Prostate gland (tissue), 2 donors: ENCODE results near the gene CNKSR2. TPM values are rescaled to one million over a fixed set of nuclear protein-coding genes. Genes with fewer than 3 reads are reported as not detected.

Experiments used
- DNase-seq: peaks from one replicate; pipeline ENCODE4 v3.0.0-alpha.2; 2019; ENCODE audit warnings: low spot score
- H3K27ac ChIP-seq, 2 donors: fragments of 200-600 bp; sonication (generic); 2 replicates each; pipeline ENCODE4 v1.5.1; 2017 to 2019
- H3K27me3 ChIP-seq: fragments of 200-600 bp; sonication (generic); replicated peaks from 2 replicates; pipeline ENCODE4 v1.5.1; 2019; ENCODE audit not compliant: insufficient read depth
- H3K36me3 ChIP-seq, 2 donors: fragments of 200-600 bp; sonication (generic); 1 replicate in 1 of 2; 2 replicates in 1 of 2; pipeline versions ENCODE4 v1.5.1 to v1.8.1; 2017 to 2019
- H3K4me1 ChIP-seq: fragments of 200-600 bp; sonication (generic); replicated peaks from 2 replicates; pipeline ENCODE4 v1.5.1; 2019
- H3K4me3 ChIP-seq, 2 donors: fragments of 200-600 bp; sonication (generic); 2 replicates each; pipeline ENCODE4 v1.5.1; 2017 to 2019
- H3K9me3 ChIP-seq: fragments of 200-600 bp; sonication (generic); 2 replicates; pipeline ENCODE4 v1.5.1; 2017
- CTCF ChIP-seq, 4 experiments: fragments of 200-600 bp in 2 of 4; fragments of 450-650 bp in 2 of 4; sonication (generic) in 2 of 4; IDR thresholded peaks; 1 replicate in 3 of 4; 2 replicates in 1 of 4; pipeline ENCODE4 v1.5.1; 2016 to 2019; ENCODE audit warnings: antibody characterized with exemption in 4 of 4, mild to moderate bottlenecking in 2 of 4, moderate library complexity in 2 of 4
- POLR2A ChIP-seq: fragments of 450-650 bp; IDR thresholded peaks from one replicate; pipeline ENCODE4 v1.6.1; 2016; ENCODE audit warnings: antibody characterized with exemption, mild to moderate bottlenecking
- POLR2AphosphoS5 ChIP-seq: sonication (generic); formaldehyde crosslinking; IDR thresholded peaks from one replicate; pipeline ENCODE4 v1.6.1; 2017; ENCODE audit warnings: antibody characterized with exemption
- WGBS: methylation state at CpG from one replicate; pipeline ENCODE4 v1.1.5; 2018; 5-methylcytosine and 5-hydroxymethylcytosine counted together
- intact Hi-C: fragments of 100-400 bp; cut with DNase I; formaldehyde crosslinking; loops from one replicate; pipeline ENCODE4 v1.14.2; 2022
- total RNA-seq, 2 donors: library from RNA; depleted of rRNA; stranded (reverse); fragments of >200 nt; gene quantifications; one replicate each; pipeline ENCODE4 v1.1.0, GENCODE V29; 2016

CNKSR2 gene
- total RNA-seq, 2 donors from 2014 or later: 6.8 to 10.0 TPM

GRCh38 chrX:21376636-21377035, 2.4 kb downstream of the CNKSR2 start:
- intact Hi-C loops: no loop called here
- TF ChIP-seq POLR2AphosphoS5 (no peak), POLR2A (no peak), CTCF (IDR thresholded peaks at IDR 0.05) (no peak)
- Histone ChIP-seq H3K36me3 (no peaks in the 10 kb centered on the region), H3K4me3 (no peak overlapping the region), H3K9me3 (no peaks in the 10 kb centered on the region), H3K27me3 (no peaks in the 10 kb centered on the region), H3K27ac (no peak overlapping the region), H3K4me1 (no peaks in the 10 kb centered on the region)
- no peak for DNase-seq
- 79% methylated on average over 2 of the region's 2 CpGs for WGBS

GRCh38 chrX:21379991-21380390, 5.8 kb downstream of the CNKSR2 start:
- H3K9me3 ChIP-seq: no peaks in the 10 kb centered on the region
- DNase-seq: no peak
- H3K4me3 ChIP-seq: no peak overlapping the region
- H3K36me3 ChIP-seq: no peaks in the 10 kb centered on the region
- no peak overlapping the region for H3K27ac ChIP-seq
- no peaks in the 10 kb centered on the region for H3K27me3 ChIP-seq
- intact Hi-C loops: no loop called here
- WGBS: 87% methylated on average over 1 of the region's 1 CpG
- no peaks in the 10 kb centered on the region for H3K4me1 ChIP-seq
- TF ChIP-seq POLR2AphosphoS5: no peak
- TF ChIP-seq POLR2A: no peak
- TF ChIP-seq CTCF (IDR thresholded peaks at IDR 0.05): no peak

- peak in 1 of 4 experiments; percentile 16 for TF ChIP-seq CTCF (IDR thresholded peaks at IDR 0.05)
- TF ChIP-seq POLR2A: no peak
- no peak for DNase-seq
- no peaks in the 10 kb centered on the region for H3K36me3 ChIP-seq
- no peak overlapping the region for H3K4me3 ChIP-seq
- H3K9me3 ChIP-seq: no peaks in the 10 kb centered on the region
- intact Hi-C loops: no loop called here
- no peaks in the 10 kb centered on the region for H3K4me1 ChIP-seq
- no peak overlapping the region for H3K27ac ChIP-seq
- no peaks in the 10 kb centered on the region for H3K27me3 ChIP-seq
- WGBS: 53% methylated on average over 2 of the region's 2 CpGs
Measured at GRCh38 chrX:21382715-21383114, 8.5 kb downstream of the CNKSR2 start.

DNA sequence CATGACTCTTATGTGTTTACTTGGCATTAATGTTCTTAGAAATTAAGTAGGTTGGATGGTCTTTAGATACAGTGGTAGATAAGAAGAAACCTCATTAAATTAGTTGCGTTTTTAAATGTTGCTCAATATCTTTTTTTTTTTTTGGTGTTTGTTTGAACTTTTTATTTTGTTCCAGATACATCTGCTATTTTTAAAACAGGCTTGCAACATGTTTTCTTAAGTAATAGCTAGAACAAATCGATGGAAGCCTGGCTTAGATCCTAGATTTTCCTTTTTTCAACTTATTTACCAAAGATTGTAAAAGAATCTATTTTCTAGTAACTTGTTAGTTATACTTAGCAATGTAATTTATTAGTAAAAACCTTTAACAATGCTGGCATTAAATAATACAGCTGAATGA, 9.3 kb downstream of the CNKSR2 start:
- H3K4me1 ChIP-seq: no peaks in the 10 kb centered on the region
- H3K9me3 ChIP-seq: no peaks in the 10 kb centered on the region
- 9% methylated on average over 2 of the region's 2 CpGs for WGBS
- no peak overlapping the region for H3K27ac ChIP-seq
- intact Hi-C loops: no loop called here
- H3K27me3 ChIP-seq: no peaks in the 10 kb centered on the region
- no peak overlapping the region for H3K4me3 ChIP-seq
- H3K36me3 ChIP-seq: no peaks in the 10 kb centered on the region
- TF ChIP-seq POLR2A (no peak), CTCF (IDR thresholded peaks at IDR 0.05) (no peak), POLR2AphosphoS5 (no peak)
- DNase-seq: no peak

- WGBS: 100% methylated on average over 1 of the region's 1 CpG
- intact Hi-C loops: no loop called here
Measured at GRCh38 chrX:21384178-21384577, 10.0 kb downstream of the CNKSR2 start.

More at GRCh38 chrX:21384178-21384577, 10.0 kb downstream of the CNKSR2 start:
- Histone ChIP-seq H3K27ac (no peak overlapping the region), H3K4me1 (no peaks in the 10 kb centered on the region), H3K9me3 (no peaks in the 10 kb centered on the region), H3K27me3 (no peaks in the 10 kb centered on the region), H3K4me3 (no peak overlapping the region), H3K36me3 (no peaks in the 10 kb centered on the region)
- no peak for DNase-seq
- TF ChIP-seq CTCF (IDR thresholded peaks at IDR 0.05) (no peak), POLR2AphosphoS5 (no peak), POLR2A (no peak)
